ENCODE data around the gene RAB44. TPM values are rescaled to one million over a fixed set of nuclear protein-coding genes. Genes with fewer than 3 reads are reported as not detected.
"Not testable (repeated sequence)": the region's sequence is repeated elsewhere in the genome, so short reads cannot be mapped to it uniquely, and the experiment has no call there.

The RAB44 gene
- total and polyA plus RNA-seq, 2 of the 4 experiments (the other 2 are of a cell fraction): 0.03 TPM; not detected in 1

GRCh38 chr6:36723992-36724391 lies 26.4 kb downstream of the RAB44 start:
- ATAC-seq (ENCODE audit: low read depth); H4K8ac ChIP-seq (ENCODE audit: low read depth in 2 of 2, low read length in 2 of 2); H2BK120ac ChIP-seq (ENCODE audit: low read depth, low read length); H2AFZ ChIP-seq (replicated peaks; ENCODE audit: low read length, poor library complexity); H2AK9ac ChIP-seq (replicated peaks; ENCODE audit: low read depth, low read length, poor library complexity); H3K4ac ChIP-seq (ENCODE audit: low read depth, low read length); DNase-seq; H3K4me1 ChIP-seq (ENCODE audit: control insufficient read depth, insufficient read depth, low read length); H3K14ac ChIP-seq (replicated peaks; ENCODE audit: low read depth, low read length); dilution Hi-C loops (cut with HindIII; ENCODE audit: low sequenced_read_pairs, unreplicated experiment); H4K91ac ChIP-seq (ENCODE audit: insufficient read depth, low read depth, low read length); H3K4me3 ChIP-seq (ENCODE audit: insufficient read depth, low read depth, low read length); H3K9ac ChIP-seq (ENCODE audit: low read depth, low read length); H3K36me3 ChIP-seq (ENCODE audit: control insufficient read depth, insufficient read depth, low read length); H3K27ac ChIP-seq (ENCODE audit: insufficient read depth, low read length); POLR2A ChIA-PET (ENCODE audit: unreplicated experiment); H3K4me2 ChIP-seq (ENCODE audit: low read depth, low read length); H3K56ac ChIP-seq (ENCODE audit: extremely low read depth, insufficient read depth, low read length); H4K20me1 ChIP-seq (ENCODE audit: insufficient read depth, low read length); H2BK5ac ChIP-seq (ENCODE audit: low read depth, low read length, poor library complexity, severe bottlenecking); H3K79me1 ChIP-seq (ENCODE audit: low read depth in 1 of 2, low read length in 2 of 2); H3K18ac ChIP-seq (ENCODE audit: low read depth, low read length); H4K5ac ChIP-seq (ENCODE audit: low read depth, low read length); BruUV-seq (replicated peaks); H3K9me3 ChIP-seq (ENCODE audit: control insufficient read depth, insufficient read depth, low read length); H2BK20ac ChIP-seq (ENCODE audit: low read depth, low read length); H2BK15ac ChIP-seq (ENCODE audit: low read depth, low read length); H3K23ac ChIP-seq (ENCODE audit: low read depth, low read length); H3K9me1 ChIP-seq (ENCODE audit: insufficient read depth, low read length); H2AK5ac ChIP-seq (ENCODE audit: low read depth, low read length): not testable (repeated sequence)
- intact Hi-C loops (cut with micrococcal nuclease) (loop anchor here (1.0 kb wide), 3 partner anchors 44 to 109 kb away; no protein-coding TSS in a partner anchor), in situ Hi-C loops (cut with MboI; ENCODE audit: low sequenced_read_pairs) (loop anchor here (5.0 kb wide), 1 partner anchor 102 kb away; no protein-coding TSS in a partner anchor)
- CTCF ChIA-PET: interaction anchor here (1.0 to 3.2 kb wide), 4 partner anchors 23 to 112 kb away, joined by 3 to 15 read pairs (median 4); no protein-coding TSS in a partner anchor
- H3K27me3 ChIP-seq (ENCODE audit: control insufficient read depth, insufficient read depth, low read length): peaks cover 11% of the 10 kb centered on the region
- WGBS, 2 experiments (ENCODE audit: extremely low coverage in 2 of 2, insufficient read length in 1 of 2): no CpG with 5 or more reads among the region's 4 CpGs

All from IMR-90 (cell line).